ENCODE measurements around the gene LTBP2. TPM values are rescaled to one million over a fixed set of nuclear protein-coding genes. Genes with fewer than 3 reads are reported as not detected.
A peak's percentile ranks its signal among the peaks of the same experiment; 100 is the strongest.

Gene LTBP2
- total RNA-seq, 1 experiment from 2014 or later, result 1.7 TPM

GRCh38 chr14:74618078-74618952 is 6.3 kb upstream of the LTBP2 start:
- peak; percentile 62 for DNase-seq (ENCODE audit: low read depth, low spot score)
- in situ Hi-C loops (cut with HindIII; ENCODE audit: low pct_unique_long_range_greater_than_20kb, low sequenced_read_pairs), result no loop called here

- DNase-seq (ENCODE audit: low read depth, low spot score), result no peak
- in situ Hi-C loops (cut with HindIII; ENCODE audit: low pct_unique_long_range_greater_than_20kb, low sequenced_read_pairs), result no loop called here
Observed at GRCh38 chr14:74616996-74617700, 5.1 kb upstream of the LTBP2 start.

GRCh38 chr14:74616507-74616906 is 4.5 kb upstream of the LTBP2 start:
- in situ Hi-C loops (cut with HindIII; ENCODE audit: low pct_unique_long_range_greater_than_20kb, low sequenced_read_pairs), result no loop called here
- no peak for DNase-seq (ENCODE audit: low read depth, low spot score)

GRCh38 chr14:74615735-74616134 is 3.7 kb upstream of the LTBP2 start:
- in situ Hi-C loops (cut with HindIII; ENCODE audit: low pct_unique_long_range_greater_than_20kb, low sequenced_read_pairs), result no loop called here

GRCh38 chr14:74614508-74615495 is 2.8 kb upstream of the LTBP2 start:
- in situ Hi-C loops (cut with HindIII; ENCODE audit: low pct_unique_long_range_greater_than_20kb, low sequenced_read_pairs), result no loop called here
- DNase-seq (ENCODE audit: low read depth, low spot score), result no peak

More at GRCh38 chr14:74615735-74616134, 3.7 kb upstream of the LTBP2 start:
- DNase-seq (ENCODE audit: low read depth, low spot score), result no peak

- DNase-seq (ENCODE audit: low read depth, low spot score), result no peak
- in situ Hi-C loops (cut with HindIII; ENCODE audit: low pct_unique_long_range_greater_than_20kb, low sequenced_read_pairs), result no loop called here
Observed at GRCh38 chr14:74613211-74613914, 1.3 kb upstream of the LTBP2 start.

- in situ Hi-C loops (cut with HindIII; ENCODE audit: low pct_unique_long_range_greater_than_20kb, low sequenced_read_pairs), result no loop called here
- DNase-seq (ENCODE audit: low read depth, low spot score), result peak; percentile 68
Observed at GRCh38 chr14:74612350-74613021, 449 bp upstream of the LTBP2 start.

- no peak for DNase-seq (ENCODE audit: low read depth, low spot score)
- in situ Hi-C loops (cut with HindIII; ENCODE audit: low pct_unique_long_range_greater_than_20kb, low sequenced_read_pairs), result no loop called here
Observed at GRCh38 chr14:74610866-74611649, 979 bp downstream of the LTBP2 start.

- no peak for DNase-seq (ENCODE audit: low read depth, low spot score)
- in situ Hi-C loops (cut with HindIII; ENCODE audit: low pct_unique_long_range_greater_than_20kb, low sequenced_read_pairs), result no loop called here
Observed at GRCh38 chr14:74610199-74610865, 1.7 kb downstream of the LTBP2 start.

GRCh38 chr14:74609721-74610120 is 2.3 kb downstream of the LTBP2 start:
- DNase-seq (ENCODE audit: low read depth, low spot score), result no peak
- in situ Hi-C loops (cut with HindIII; ENCODE audit: low pct_unique_long_range_greater_than_20kb, low sequenced_read_pairs), result no loop called here

GRCh38 chr14:74608959-74609611 is 3.0 kb downstream of the LTBP2 start:
- DNase-seq (ENCODE audit: low read depth, low spot score), result peak; percentile 90
- in situ Hi-C loops (cut with HindIII; ENCODE audit: low pct_unique_long_range_greater_than_20kb, low sequenced_read_pairs), result no loop called here

- no peak for DNase-seq (ENCODE audit: low read depth, low spot score)
- in situ Hi-C loops (cut with HindIII; ENCODE audit: low pct_unique_long_range_greater_than_20kb, low sequenced_read_pairs), result no loop called here
Observed at GRCh38 chr14:74606727-74607126, 5.3 kb downstream of the LTBP2 start.

GRCh38 chr14:74605531-74606223 is 6.4 kb downstream of the LTBP2 start:
- no peak for DNase-seq (ENCODE audit: low read depth, low spot score)
- in situ Hi-C loops (cut with HindIII; ENCODE audit: low pct_unique_long_range_greater_than_20kb, low sequenced_read_pairs), result no loop called here

- in situ Hi-C loops (cut with HindIII; ENCODE audit: low pct_unique_long_range_greater_than_20kb, low sequenced_read_pairs), result no loop called here
- DNase-seq (ENCODE audit: low read depth, low spot score), result no peak
Observed at GRCh38 chr14:74604911-74605310, 7.1 kb downstream of the LTBP2 start.

GRCh38 chr14:74604157-74604556 is 7.9 kb downstream of the LTBP2 start:
- in situ Hi-C loops (cut with HindIII; ENCODE audit: low pct_unique_long_range_greater_than_20kb, low sequenced_read_pairs), result no loop called here
- no peak for DNase-seq (ENCODE audit: low read depth, low spot score)
